ENCODE results near the gene CELA3A.
"Not testable (repeated sequence)": the region's sequence is repeated elsewhere in the genome, so short reads cannot be mapped to it uniquely, and the experiment has no call there.

CELA3A gene

DNA sequence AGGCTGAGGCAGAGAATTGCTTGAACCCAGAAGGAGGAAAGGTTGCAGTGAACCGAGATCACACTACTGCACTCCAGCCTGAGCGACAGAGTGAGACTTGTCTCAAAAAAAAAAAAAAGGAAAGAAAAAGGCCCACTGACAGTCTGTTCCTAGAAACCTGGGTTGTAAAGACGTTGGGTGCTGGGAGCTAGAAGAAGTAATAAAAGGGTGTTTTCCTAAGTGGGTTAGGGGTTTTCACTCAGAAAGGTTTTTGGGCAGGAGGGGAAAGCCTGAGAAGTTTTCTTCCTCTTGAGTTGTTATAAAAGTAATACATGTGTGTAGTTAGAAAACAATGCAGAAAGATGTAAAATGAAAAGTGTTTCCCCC is 25.4 kb downstream of the CELA3A start:
- Histone ChIP-seq H3K36me3 (ENCODE audit: control insufficient read depth, insufficient read depth, low read length) (peaks cover 3% of the 10 kb centered on the region), H3K4me3 (ENCODE audit: low read depth, low read length) (no peak overlapping the region), H3K9ac (ENCODE audit: low read depth, low read length) (no peak overlapping the region), H3K4me1 (ENCODE audit: control insufficient read depth, insufficient read depth, low read length) (no peaks in the 10 kb centered on the region), H3K9me3 (ENCODE audit: control insufficient read depth, insufficient read depth, low read length) (no peaks in the 10 kb centered on the region), H3K27me3 (ENCODE audit: control insufficient read depth, insufficient read depth, low read length) (no peaks in the 10 kb centered on the region)

DNA sequence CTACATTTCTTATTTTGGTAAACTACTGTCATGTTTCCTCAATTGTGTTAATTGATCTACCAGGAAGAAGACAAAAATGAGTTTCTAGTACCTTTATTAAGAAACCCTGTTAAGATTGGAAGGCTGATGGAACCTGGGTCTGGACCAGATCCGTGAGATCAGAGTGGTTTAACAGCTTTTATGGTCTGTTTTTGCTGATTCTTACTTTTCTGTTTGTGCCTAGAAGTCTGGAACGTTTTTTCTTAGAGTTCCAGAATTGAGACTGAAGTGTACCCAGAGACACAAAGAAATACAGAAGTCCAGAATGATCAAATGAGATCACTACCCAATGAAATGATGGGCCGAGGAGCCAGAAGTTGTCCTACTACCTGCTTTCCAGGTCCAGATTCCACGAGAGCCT is 28.6 kb downstream of the CELA3A start:
- H3K4me3 ChIP-seq (ENCODE audit: low read depth, low read length): no peak overlapping the region
- no peaks in the 10 kb centered on the region for H3K4me1 ChIP-seq (ENCODE audit: control insufficient read depth, insufficient read depth, low read length)
- peaks cover 3% of the 10 kb centered on the region for H3K36me3 ChIP-seq (ENCODE audit: control insufficient read depth, insufficient read depth, low read length)
- H3K27me3 ChIP-seq (ENCODE audit: control insufficient read depth, insufficient read depth, low read length): no peaks in the 10 kb centered on the region
- H3K9ac ChIP-seq (ENCODE audit: low read depth, low read length): no peak overlapping the region
- no peaks in the 10 kb centered on the region for H3K9me3 ChIP-seq (ENCODE audit: control insufficient read depth, insufficient read depth, low read length)

- Histone ChIP-seq H3K9me3 (ENCODE audit: control insufficient read depth, insufficient read depth, low read length) (no peaks in the 10 kb centered on the region), H3K36me3 (ENCODE audit: control insufficient read depth, insufficient read depth, low read length) (peaks cover 3% of the 10 kb centered on the region), H3K27me3 (ENCODE audit: control insufficient read depth, insufficient read depth, low read length) (no peaks in the 10 kb centered on the region), H3K4me3 (ENCODE audit: low read depth, low read length) (no peak overlapping the region), H3K4me1 (ENCODE audit: control insufficient read depth, insufficient read depth, low read length) (no peaks in the 10 kb centered on the region), H3K9ac (ENCODE audit: low read depth, low read length) (no peak overlapping the region)
Observed at GRCh38 chr1:22030473-22030872, 29.0 kb downstream of the CELA3A start.

DNA sequence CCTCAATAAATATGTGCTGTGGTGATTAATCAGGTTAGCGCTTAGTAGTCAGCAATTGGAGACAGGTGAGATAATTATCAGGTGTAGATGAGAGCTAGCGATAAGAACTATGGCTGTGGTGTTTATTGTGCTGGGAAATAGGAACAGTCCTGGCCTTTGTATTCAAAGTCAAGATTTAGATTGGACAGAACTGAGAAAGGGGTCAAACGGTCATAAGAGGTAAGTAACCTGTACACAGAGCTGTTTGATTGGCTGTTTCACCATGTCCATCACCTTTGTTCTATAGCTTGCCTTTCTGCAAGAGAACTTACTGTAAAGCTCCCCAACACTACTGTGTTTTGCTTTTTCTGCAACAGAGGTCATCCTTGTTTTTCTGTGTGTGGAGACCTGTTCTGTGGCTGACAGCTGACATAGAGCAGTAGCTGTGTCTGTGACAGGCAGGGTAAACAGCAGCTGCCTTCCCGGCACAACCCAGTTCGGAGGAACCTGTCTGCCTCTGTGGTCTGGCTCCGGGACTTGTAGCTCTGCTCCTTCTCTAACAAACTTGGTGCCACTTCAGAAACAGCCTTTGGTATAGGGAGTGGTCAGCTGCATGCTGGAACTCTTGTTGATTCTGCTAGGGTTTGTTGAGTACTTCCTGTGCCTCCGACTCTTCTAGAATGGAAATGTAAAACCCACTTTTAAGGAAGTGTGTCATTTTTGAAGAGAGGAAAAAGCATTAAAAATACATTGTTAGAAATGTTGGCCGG is 29.9 kb downstream of the CELA3A start:
- H3K27me3 ChIP-seq (ENCODE audit: control insufficient read depth, insufficient read depth, low read length): no peaks in the 10 kb centered on the region
- no peak overlapping the region for H3K4me3 ChIP-seq (ENCODE audit: low read depth, low read length)
- H3K9me3 ChIP-seq (ENCODE audit: control insufficient read depth, insufficient read depth, low read length): no peaks in the 10 kb centered on the region
- no peaks in the 10 kb centered on the region for H3K4me1 ChIP-seq (ENCODE audit: control insufficient read depth, insufficient read depth, low read length)
- no peak overlapping the region for H3K9ac ChIP-seq (ENCODE audit: low read depth, low read length)
- H3K36me3 ChIP-seq (ENCODE audit: control insufficient read depth, insufficient read depth, low read length): peaks cover 3% of the 10 kb centered on the region

DNA sequence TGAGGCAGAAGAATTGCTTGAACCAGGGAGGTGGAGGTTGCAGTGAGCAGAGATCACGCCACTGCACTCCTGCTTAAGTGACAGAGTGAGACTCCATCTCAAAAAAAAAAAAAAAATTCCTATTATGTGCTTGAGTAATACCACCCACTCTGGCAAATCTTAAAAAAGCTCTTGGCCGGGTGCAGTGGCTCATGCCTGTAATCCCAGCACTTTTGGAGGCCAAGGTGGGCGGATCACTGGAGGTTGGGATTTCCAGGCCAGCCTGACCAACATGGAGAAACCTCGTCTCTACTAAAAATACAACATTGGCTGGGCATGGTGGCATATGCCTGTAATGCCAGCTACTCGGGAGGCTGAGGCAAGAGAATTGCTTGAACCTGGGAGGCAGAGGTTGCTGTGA is 33.4 kb downstream of the CELA3A start:
- not testable (repeated sequence) for H3K9ac ChIP-seq (ENCODE audit: low read depth, low read length); H3K9me3 ChIP-seq (ENCODE audit: control insufficient read depth, insufficient read depth, low read length); H3K36me3 ChIP-seq (ENCODE audit: control insufficient read depth, insufficient read depth, low read length); H3K27me3 ChIP-seq (ENCODE audit: control insufficient read depth, insufficient read depth, low read length); H3K4me3 ChIP-seq (ENCODE audit: low read depth, low read length); H3K4me1 ChIP-seq (ENCODE audit: control insufficient read depth, insufficient read depth, low read length)

DNA sequence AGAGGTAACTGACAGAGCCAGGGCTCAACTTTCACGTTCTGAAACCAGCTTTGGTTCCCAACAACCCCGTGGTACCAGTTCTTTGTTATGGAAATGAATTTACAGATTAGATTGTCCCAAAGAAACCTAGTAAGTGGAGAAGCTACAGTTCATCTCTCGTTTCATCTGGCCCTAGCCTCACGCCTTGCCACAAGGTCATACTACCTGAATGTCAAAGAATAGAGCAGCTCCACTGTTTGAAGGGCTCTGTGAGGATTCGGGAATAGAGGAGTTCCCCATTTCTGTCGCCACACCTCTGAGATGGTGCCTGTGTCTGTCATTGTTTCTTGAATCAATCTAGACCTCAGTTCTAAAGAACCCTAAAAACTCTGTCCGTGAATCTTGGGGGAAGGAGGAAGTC is 36.1 kb downstream of the CELA3A start:
- H3K4me3 ChIP-seq (ENCODE audit: low read depth, low read length): no peak overlapping the region
- peaks cover 14% of the 10 kb centered on the region for H3K4me1 ChIP-seq (ENCODE audit: control insufficient read depth, insufficient read depth, low read length)
- H3K27me3 ChIP-seq (ENCODE audit: control insufficient read depth, insufficient read depth, low read length): no peaks in the 10 kb centered on the region
- H3K9ac ChIP-seq (ENCODE audit: low read depth, low read length): no peak overlapping the region
- H3K36me3 ChIP-seq (ENCODE audit: control insufficient read depth, insufficient read depth, low read length): no peaks in the 10 kb centered on the region
- H3K9me3 ChIP-seq (ENCODE audit: control insufficient read depth, insufficient read depth, low read length): no peaks in the 10 kb centered on the region

GRCh38 chr1:22038036-22038435 is 36.6 kb downstream of the CELA3A start:
- no peak overlapping the region for H3K9ac ChIP-seq (ENCODE audit: low read depth, low read length)

GRCh38 chr1:22039594-22040285 is 38.3 kb downstream of the CELA3A start:
- Histone ChIP-seq H3K9me3 (ENCODE audit: control insufficient read depth, insufficient read depth, low read length) (no peaks in the 10 kb centered on the region), H3K36me3 (ENCODE audit: control insufficient read depth, insufficient read depth, low read length) (no peaks in the 10 kb centered on the region), H3K9ac (ENCODE audit: low read depth, low read length) (no peak overlapping the region), H3K27me3 (ENCODE audit: control insufficient read depth, insufficient read depth, low read length) (no peaks in the 10 kb centered on the region), H3K4me3 (ENCODE audit: low read depth, low read length) (no peak overlapping the region), H3K4me1 (ENCODE audit: control insufficient read depth, insufficient read depth, low read length) (peaks cover 17% of the 10 kb centered on the region)

More at GRCh38 chr1:22038036-22038435, 36.6 kb downstream of the CELA3A start:
- no peaks in the 10 kb centered on the region for H3K36me3 ChIP-seq (ENCODE audit: control insufficient read depth, insufficient read depth, low read length)
- no peak overlapping the region for H3K4me3 ChIP-seq (ENCODE audit: low read depth, low read length)
- H3K27me3 ChIP-seq (ENCODE audit: control insufficient read depth, insufficient read depth, low read length): no peaks in the 10 kb centered on the region
- H3K4me1 ChIP-seq (ENCODE audit: control insufficient read depth, insufficient read depth, low read length): peaks cover 14% of the 10 kb centered on the region
- H3K9me3 ChIP-seq (ENCODE audit: control insufficient read depth, insufficient read depth, low read length): no peaks in the 10 kb centered on the region

- H3K36me3 ChIP-seq (ENCODE audit: control insufficient read depth, insufficient read depth, low read length): no peaks in the 10 kb centered on the region
- H3K9ac ChIP-seq (ENCODE audit: low read depth, low read length): no peak overlapping the region
- H3K27me3 ChIP-seq (ENCODE audit: control insufficient read depth, insufficient read depth, low read length): no peaks in the 10 kb centered on the region
- H3K9me3 ChIP-seq (ENCODE audit: control insufficient read depth, insufficient read depth, low read length): no peaks in the 10 kb centered on the region
- H3K4me3 ChIP-seq (ENCODE audit: low read depth, low read length): no peak overlapping the region
- H3K4me1 ChIP-seq (ENCODE audit: control insufficient read depth, insufficient read depth, low read length): peaks cover 22% of the 10 kb centered on the region
Observed at GRCh38 chr1:22040286-22040623, 38.8 kb downstream of the CELA3A start.

- H3K9ac ChIP-seq (ENCODE audit: low read depth, low read length): no peak overlapping the region
- H3K4me3 ChIP-seq (ENCODE audit: low read depth, low read length): no peak overlapping the region
- no peaks in the 10 kb centered on the region for H3K36me3 ChIP-seq (ENCODE audit: control insufficient read depth, insufficient read depth, low read length)
- H3K9me3 ChIP-seq (ENCODE audit: control insufficient read depth, insufficient read depth, low read length): no peaks in the 10 kb centered on the region
- no peaks in the 10 kb centered on the region for H3K27me3 ChIP-seq (ENCODE audit: control insufficient read depth, insufficient read depth, low read length)
- H3K4me1 ChIP-seq (ENCODE audit: control insufficient read depth, insufficient read depth, low read length): peaks cover 22% of the 10 kb centered on the region
Observed at GRCh38 chr1:22041505-22041904, 40.0 kb downstream of the CELA3A start.

GRCh38 chr1:22043198-22043769 is 41.8 kb downstream of the CELA3A start:
- H3K9ac ChIP-seq (ENCODE audit: low read depth, low read length): no peak overlapping the region
- H3K4me1 ChIP-seq (ENCODE audit: control insufficient read depth, insufficient read depth, low read length): peaks cover 12% of the 10 kb centered on the region
- H3K27me3 ChIP-seq (ENCODE audit: control insufficient read depth, insufficient read depth, low read length): no peaks in the 10 kb centered on the region
- no peak overlapping the region for H3K4me3 ChIP-seq (ENCODE audit: low read depth, low read length)
- H3K36me3 ChIP-seq (ENCODE audit: control insufficient read depth, insufficient read depth, low read length): no peaks in the 10 kb centered on the region
- H3K9me3 ChIP-seq (ENCODE audit: control insufficient read depth, insufficient read depth, low read length): no peaks in the 10 kb centered on the region
